ENCODE measurements around the gene CCDC171. TPM values are rescaled to one million over a fixed set of nuclear protein-coding genes. Genes with fewer than 3 reads are reported as not detected.
A peak's percentile ranks its signal among the peaks of the same experiment; 100 is the strongest.

Gene CCDC171
- total and polyA plus RNA-seq, 8 donors, result 1.5 to 3.7 (median 2.7) TPM

- 83 to 86% methylated on average over 2 of the region's 2 CpGs for WGBS, 2 donors
- Histone ChIP-seq H3K9me3 (no peaks in the 10 kb centered on the region), H3K36me3 (no peaks in the 10 kb centered on the region), H3K4me1 (no peaks in the 10 kb centered on the region), H3K27ac (no peak overlapping the region), H3K4me3 (no peak overlapping the region), H3K27me3 (no peaks in the 10 kb centered on the region)
- ATAC-seq (no peak), FAIRE-seq (no peak), DNase-seq (no peak)
- TF ChIP-seq, protein P1, sequence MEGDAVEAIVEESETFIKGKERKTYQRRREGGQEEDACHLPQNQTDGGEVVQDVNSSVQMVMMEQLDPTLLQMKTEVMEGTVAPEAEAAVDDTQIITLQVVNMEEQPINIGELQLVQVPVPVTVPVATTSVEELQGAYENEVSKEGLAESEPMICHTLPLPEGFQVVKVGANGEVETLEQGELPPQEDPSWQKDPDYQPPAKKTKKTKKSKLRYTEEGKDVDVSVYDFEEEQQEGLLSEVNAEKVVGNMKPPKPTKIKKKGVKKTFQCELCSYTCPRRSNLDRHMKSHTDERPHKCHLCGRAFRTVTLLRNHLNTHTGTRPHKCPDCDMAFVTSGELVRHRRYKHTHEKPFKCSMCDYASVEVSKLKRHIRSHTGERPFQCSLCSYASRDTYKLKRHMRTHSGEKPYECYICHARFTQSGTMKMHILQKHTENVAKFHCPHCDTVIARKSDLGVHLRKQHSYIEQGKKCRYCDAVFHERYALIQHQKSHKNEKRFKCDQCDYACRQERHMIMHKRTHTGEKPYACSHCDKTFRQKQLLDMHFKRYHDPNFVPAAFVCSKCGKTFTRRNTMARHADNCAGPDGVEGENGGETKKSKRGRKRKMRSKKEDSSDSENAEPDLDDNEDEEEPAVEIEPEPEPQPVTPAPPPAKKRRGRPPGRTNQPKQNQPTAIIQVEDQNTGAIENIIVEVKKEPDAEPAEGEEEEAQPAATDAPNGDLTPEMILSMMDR (IDR thresholded peaks at IDR 0.05), result no peak
- intact Hi-C loops (cut with DNase I), result no loop called here
These were observed 314.5 kb downstream of the CCDC171 start for GRCh38 chr9:15867334-15867733.

GRCh38 chr9:15867988-15868387 lies 315.1 kb downstream of the CCDC171 start:
- DNase-seq, result no peak
- Histone ChIP-seq H3K27ac (no peak overlapping the region), H3K4me3 (no peak overlapping the region), H3K4me1 (no peaks in the 10 kb centered on the region), H3K36me3 (no peaks in the 10 kb centered on the region), H3K9me3 (no peaks in the 10 kb centered on the region), H3K27me3 (no peaks in the 10 kb centered on the region)
- FAIRE-seq, result no peak
- TF ChIP-seq, protein P1 (IDR thresholded peaks at IDR 0.05), result no peak
- no peak for ATAC-seq
- intact Hi-C loops (cut with DNase I), result no loop called here

GRCh38 chr9:15873573-15874177 lies 320.8 kb downstream of the CCDC171 start:
- ATAC-seq (peak in 2 of 4 donors; percentile 64 to 66), DNase-seq (no peak), FAIRE-seq (peak; percentile 98)
- H3K4me1 ChIP-seq, result no peaks in the 10 kb centered on the region
- H3K4me3 ChIP-seq, result no peak overlapping the region
- H3K27me3 ChIP-seq, result no peaks in the 10 kb centered on the region
- WGBS, 2 donors, result 5% methylated on average over 2 of the region's 2 CpGs
- intact Hi-C loops (cut with DNase I), result no loop called here
- TF ChIP-seq, protein P1 (IDR thresholded peaks at IDR 0.05), result peak in 3 of 4 donors; percentile 48 to 58 (median 53)
- no peak overlapping the region for H3K27ac ChIP-seq
- H3K36me3 ChIP-seq, result no peaks in the 10 kb centered on the region
- no peaks in the 10 kb centered on the region for H3K9me3 ChIP-seq

DNA sequence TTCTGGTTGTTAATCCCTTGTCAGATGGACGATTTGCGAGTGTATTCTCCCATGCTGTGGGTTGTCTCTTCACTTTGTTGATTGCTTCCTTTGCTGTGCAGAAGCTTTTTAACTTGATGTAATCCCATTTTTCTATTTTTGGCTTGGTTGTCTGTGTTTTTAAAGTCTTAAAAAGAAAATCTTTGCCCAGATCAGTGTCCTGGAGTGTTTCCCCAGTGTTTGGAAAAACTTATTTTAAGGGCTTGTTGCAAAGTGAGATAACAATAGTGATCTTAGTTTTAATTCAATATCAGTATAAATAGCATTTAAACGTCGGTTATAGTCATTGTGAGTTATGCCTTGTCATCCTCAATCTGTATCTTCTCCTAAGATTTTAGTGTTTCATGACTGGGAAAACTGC lies 329.5 kb downstream of the CCDC171 start:
- FAIRE-seq, result no peak
- intact Hi-C loops (cut with DNase I), result no loop called here
- Histone ChIP-seq H3K27ac (no peak overlapping the region), H3K4me3 (no peak overlapping the region), H3K27me3 (no peaks in the 10 kb centered on the region), H3K4me1 (no peaks in the 10 kb centered on the region), H3K9me3 (no peaks in the 10 kb centered on the region), H3K36me3 (no peaks in the 10 kb centered on the region)
- 83 to 89% methylated on average over 4 of the region's 4 CpGs for WGBS, 2 donors
- TF ChIP-seq, protein P1 (IDR thresholded peaks at IDR 0.05), result no peak
- ATAC-seq, result no peak
- no peak for DNase-seq

DNA sequence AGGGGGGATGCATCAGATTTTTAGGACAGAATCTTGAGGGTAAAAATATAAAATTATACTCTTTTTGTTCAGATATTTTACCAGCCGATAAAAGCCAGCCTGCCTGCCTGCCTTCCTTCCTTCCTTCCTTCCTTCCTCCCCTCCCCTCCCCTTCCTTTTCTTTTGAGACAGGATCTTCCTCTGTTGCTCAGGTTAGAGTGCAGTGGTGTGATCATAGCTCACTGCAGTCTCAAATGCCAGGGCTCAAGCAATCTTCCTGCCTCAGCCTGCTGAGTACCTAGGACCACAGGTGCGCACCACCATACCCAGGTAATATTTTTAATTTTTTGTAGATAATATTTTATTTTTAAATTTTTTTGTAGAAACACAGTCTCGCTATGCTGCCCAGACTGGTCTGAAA lies 330.0 kb downstream of the CCDC171 start:
- Histone ChIP-seq H3K4me1 (no peaks in the 10 kb centered on the region), H3K4me3 (no peak overlapping the region), H3K9me3 (no peaks in the 10 kb centered on the region), H3K36me3 (no peaks in the 10 kb centered on the region), H3K27ac (no peak overlapping the region), H3K27me3 (no peaks in the 10 kb centered on the region)
- DNase-seq (no peak), FAIRE-seq (no peak), ATAC-seq (no peak)
- TF ChIP-seq, protein P1 (IDR thresholded peaks at IDR 0.05), result no peak
- WGBS, 2 donors, result 95 to 96% methylated on average over 3 of the region's 3 CpGs
- intact Hi-C loops (cut with DNase I), result no loop called here
